T-helper 2 cell treated with Interferon-gamma antibody and Interleukin-4, amounts not matched to agents 5 μg/mL and 100 μg/mL, for 36 hours (primary cell): ENCODE results near the gene AHNAK2.
A peak's percentile ranks its signal among the peaks of the same experiment; 100 is the strongest.

Source experiments
- DNase-seq: peaks from one replicate; pipeline ENCODE4 v3.0.0; 2021; ENCODE audit warnings: low spot score
- H3K27ac Mint-ChIP-seq: one replicate; pipeline ENCODE4 v1.8.0; 2021; ENCODE audit warnings: mild to moderate bottlenecking, mixed read lengths
- H3K27me3 Mint-ChIP-seq: one replicate; pipeline ENCODE4 v1.8.0; 2021; ENCODE audit warnings: low read depth, mixed read lengths
- H3K36me3 Mint-ChIP-seq: one replicate; pipeline ENCODE4 v1.8.0; 2021; ENCODE audit warnings: low read depth, mixed read lengths
- H3K4me1 Mint-ChIP-seq: one replicate; pipeline ENCODE4 v1.8.0; 2021; ENCODE audit warnings: low read depth, mixed read lengths
- H3K4me3 Mint-ChIP-seq: one replicate; pipeline ENCODE4 v1.8.0; 2022; ENCODE audit warnings: mild to moderate bottlenecking, moderate library complexity, mixed read lengths
- H3K9me3 Mint-ChIP-seq: one replicate; pipeline ENCODE4 v1.8.0; 2021; ENCODE audit warnings: mixed read lengths

AHNAK2 gene

GRCh38 chr14:104932676-104933631 lies 45.2 kb downstream of the AHNAK2 start:
- H3K4me3 Mint-ChIP-seq: peak overlapping the region; percentile 51
- peaks cover 2% of the 10 kb centered on the region for H3K4me1 Mint-ChIP-seq
- no peaks in the 10 kb centered on the region for H3K36me3 Mint-ChIP-seq
- DNase-seq: peak; percentile 86
- peaks cover 25% of the 10 kb centered on the region for H3K27me3 Mint-ChIP-seq
- H3K27ac Mint-ChIP-seq: no peak overlapping the region
- no peaks in the 10 kb centered on the region for H3K9me3 Mint-ChIP-seq

- Mint-ChIP-seq H3K27ac (no peak overlapping the region), H3K36me3 (no peaks in the 10 kb centered on the region), H3K4me1 (peaks cover 2% of the 10 kb centered on the region), H3K9me3 (no peaks in the 10 kb centered on the region), H3K4me3 (no peak overlapping the region), H3K27me3 (peaks cover 16% of the 10 kb centered on the region)
- no peak for DNase-seq
Measured at GRCh38 chr14:104931771-104932675, 46.2 kb downstream of the AHNAK2 start.

- Mint-ChIP-seq H3K4me3 (no peak overlapping the region), H3K27ac (no peak overlapping the region), H3K36me3 (no peaks in the 10 kb centered on the region), H3K27me3 (peaks cover 14% of the 10 kb centered on the region), H3K9me3 (no peaks in the 10 kb centered on the region), H3K4me1 (peaks cover 4% of the 10 kb centered on the region)
- DNase-seq: no peak
Measured at GRCh38 chr14:104931304-104931770, 46.8 kb downstream of the AHNAK2 start.

GRCh38 chr14:104930526-104931303 lies 47.5 kb downstream of the AHNAK2 start:
- peaks cover 4% of the 10 kb centered on the region for H3K4me1 Mint-ChIP-seq
- H3K4me3 Mint-ChIP-seq: no peak overlapping the region
- H3K9me3 Mint-ChIP-seq: no peaks in the 10 kb centered on the region
- H3K27ac Mint-ChIP-seq: no peak overlapping the region
- H3K36me3 Mint-ChIP-seq: no peaks in the 10 kb centered on the region
- peaks cover 12% of the 10 kb centered on the region for H3K27me3 Mint-ChIP-seq
- DNase-seq: no peak

- no peaks in the 10 kb centered on the region for H3K36me3 Mint-ChIP-seq
- no peak overlapping the region for H3K4me3 Mint-ChIP-seq
- no peak overlapping the region for H3K27ac Mint-ChIP-seq
- no peak for DNase-seq
- no peaks in the 10 kb centered on the region for H3K9me3 Mint-ChIP-seq
- peaks cover 3% of the 10 kb centered on the region for H3K27me3 Mint-ChIP-seq
- H3K4me1 Mint-ChIP-seq: peaks cover 3% of the 10 kb centered on the region
Measured at GRCh38 chr14:104929268-104930230, 48.6 kb downstream of the AHNAK2 start.

GRCh38 chr14:104928391-104929133 lies 49.6 kb downstream of the AHNAK2 start:
- no peak overlapping the region for H3K27ac Mint-ChIP-seq
- H3K4me3 Mint-ChIP-seq: no peak overlapping the region
- peaks cover 2% of the 10 kb centered on the region for H3K4me1 Mint-ChIP-seq
- H3K27me3 Mint-ChIP-seq: no peaks in the 10 kb centered on the region
- no peaks in the 10 kb centered on the region for H3K36me3 Mint-ChIP-seq
- no peak for DNase-seq
- H3K9me3 Mint-ChIP-seq: peaks cover 3% of the 10 kb centered on the region

GRCh38 chr14:104927901-104928300 lies 50.3 kb downstream of the AHNAK2 start:
- Mint-ChIP-seq H3K27me3 (no peaks in the 10 kb centered on the region), H3K9me3 (peaks cover 3% of the 10 kb centered on the region), H3K36me3 (no peaks in the 10 kb centered on the region), H3K4me3 (no peak overlapping the region), H3K4me1 (peaks cover 2% of the 10 kb centered on the region), H3K27ac (no peak overlapping the region)
- no peak for DNase-seq

GRCh38 chr14:104927432-104927816 lies 50.8 kb downstream of the AHNAK2 start:
- no peaks in the 10 kb centered on the region for H3K27me3 Mint-ChIP-seq
- no peak overlapping the region for H3K4me3 Mint-ChIP-seq
- peaks cover 2% of the 10 kb centered on the region for H3K4me1 Mint-ChIP-seq
- H3K9me3 Mint-ChIP-seq: peaks cover 3% of the 10 kb centered on the region
- no peak overlapping the region for H3K27ac Mint-ChIP-seq
- no peak for DNase-seq
- H3K36me3 Mint-ChIP-seq: no peaks in the 10 kb centered on the region

GRCh38 chr14:104926619-104927431 lies 51.3 kb downstream of the AHNAK2 start:
- peaks cover 2% of the 10 kb centered on the region for H3K4me1 Mint-ChIP-seq
- peak; percentile 16 for DNase-seq
- no peak overlapping the region for H3K27ac Mint-ChIP-seq
- H3K27me3 Mint-ChIP-seq: no peaks in the 10 kb centered on the region
- no peak overlapping the region for H3K4me3 Mint-ChIP-seq
- H3K9me3 Mint-ChIP-seq: peaks cover 3% of the 10 kb centered on the region
- no peaks in the 10 kb centered on the region for H3K36me3 Mint-ChIP-seq

- no peak overlapping the region for H3K4me3 Mint-ChIP-seq
- H3K36me3 Mint-ChIP-seq: no peaks in the 10 kb centered on the region
- peaks cover 5% of the 10 kb centered on the region for H3K27me3 Mint-ChIP-seq
- no peak for DNase-seq
- peaks cover 2% of the 10 kb centered on the region for H3K4me1 Mint-ChIP-seq
- H3K27ac Mint-ChIP-seq: no peak overlapping the region
- H3K9me3 Mint-ChIP-seq: peaks cover 3% of the 10 kb centered on the region
Measured at GRCh38 chr14:104925855-104926609, 52.1 kb downstream of the AHNAK2 start.

GRCh38 chr14:104925214-104925854 lies 52.8 kb downstream of the AHNAK2 start:
- Mint-ChIP-seq H3K4me1 (peaks cover 2% of the 10 kb centered on the region), H3K9me3 (peaks cover 3% of the 10 kb centered on the region), H3K27me3 (peaks cover 5% of the 10 kb centered on the region), H3K4me3 (no peak overlapping the region), H3K27ac (no peak overlapping the region), H3K36me3 (no peaks in the 10 kb centered on the region)
- no peak for DNase-seq
